ENCODE results near the gene SET.

GRCh38 chr9:128653908-128654307 is 35.1 kb upstream of the SET start:
- TF ChIP-seq POLR2AphosphoS5 (IDR thresholded peaks at IDR 0.05; ENCODE audit: low read depth, low read length): no peak
- TF ChIP-seq TCF7L2 (IDR thresholded peaks at IDR 0.05; ENCODE audit: low read depth, low read length): no peak
- TF ChIP-seq SIN3A (IDR thresholded peaks at IDR 0.05; ENCODE audit: borderline replicate concordance, insufficient read depth, low read depth, low read length): no peak
- TF ChIP-seq CTCF (IDR thresholded peaks at IDR 0.05): no peak
